H1 (cell line): ENCODE measurements around the gene DCAF6. TPM values are rescaled to one million over a fixed set of nuclear protein-coding genes. Genes with fewer than 3 reads are reported as not detected.

Source experiments
- CTCF ChIA-PET: fragments of 300-600 bp; sonication (Branson Sonifier 250); formaldehyde crosslinking; loops from one replicate; lab custom pipeline; 2021; ENCODE audit not compliant: partially characterized antibody; lab: Charles Lee
- POLR2A ChIA-PET: fragments of 300-600 bp; sonication (Branson Sonifier 250); formaldehyde crosslinking; loops from one replicate; lab custom pipeline; 2021; ENCODE audit warnings: inconsistent platforms; ENCODE audit not compliant: partially characterized antibody; lab: Charles Lee
- DNase-seq, 2 experiments: peaks; one replicate each; pipeline versions ENCODE4 v3.0.0 to v3.0.0-alpha.2; 2010 to 2022; ENCODE audit warnings: low spot score in 2 of 2, low read depth in 1 of 2, mixed read lengths in 1 of 2
- FAIRE-seq: peaks from 2 replicates; lab custom pipeline; 2011; peaks lifted over from hg19 to GRCh38; lab: Jason Lieb, UNC
- H2AFZ ChIP-seq: 2 replicates; pipeline ENCODE4 v1.8.1; 2012; ENCODE audit warnings: low read length, inconsistent platforms
- H2AK5ac ChIP-seq: 2 replicates; pipeline ENCODE4 v1.6.1; 2013; ENCODE audit warnings: low read depth, low read length
- H2BK120ac ChIP-seq: replicated peaks from 2 replicates; pipeline ENCODE3; 2013; ENCODE audit warnings: low read depth, low read length, inconsistent platforms
- H2BK12ac ChIP-seq: 2 replicates; pipeline ENCODE4 v1.6.1; 2013; ENCODE audit warnings: low read depth, low read length
- H2BK15ac ChIP-seq: 2 replicates; pipeline ENCODE4 v1.6.1; 2013; ENCODE audit warnings: low read length
- H2BK20ac ChIP-seq: 2 replicates; pipeline ENCODE4 v1.6.1; 2013; ENCODE audit warnings: low read length
- H2BK5ac ChIP-seq: 2 replicates; pipeline ENCODE4 v1.6.1; 2013; ENCODE audit warnings: low read depth, low read length
- H3K14ac ChIP-seq: 2 replicates; pipeline ENCODE4 v1.6.1; 2013; ENCODE audit warnings: inconsistent platforms; ENCODE audit not compliant: insufficient read length
- H3K18ac ChIP-seq: 2 replicates; pipeline ENCODE4 v1.6.1; 2013; ENCODE audit warnings: low read length; ENCODE audit errors: extremely low read depth
- H3K23ac ChIP-seq: 2 replicates; pipeline ENCODE4 v1.6.1; 2013; ENCODE audit warnings: inconsistent platforms; ENCODE audit not compliant: insufficient read length
- H3K23me2 ChIP-seq: 2 replicates; pipeline ENCODE4 v1.6.1; 2013; ENCODE audit warnings: low read depth, low read length
- H3K27ac ChIP-seq: 2 replicates; pipeline ENCODE4 v1.6.1; 2011; ENCODE audit warnings: low read depth, low read length, inconsistent platforms
- H3K27me3 ChIP-seq, 4 experiments: replicated peaks in 1 of 4; 1 replicate in 1 of 4; 2 replicates in 3 of 4; pipeline versions ENCODE4 v1.6.1 to v1.8.1; 2011 to 2013; ENCODE audit warnings: low read length in 3 of 4, mild to moderate bottlenecking in 3 of 4, inconsistent platforms in 2 of 4, mixed read lengths in 2 of 4, moderate library complexity in 1 of 4; ENCODE audit not compliant: control insufficient read depth in 3 of 4, insufficient read depth in 3 of 4; ENCODE audit errors: extremely low read depth in 1 of 4
- H3K36me3 ChIP-seq, 4 experiments: 2 replicates each; pipeline versions ENCODE4 v1.6.1 to v1.8.1; 2011 to 2013; ENCODE audit warnings: mild to moderate bottlenecking in 4 of 4, low read length in 3 of 4, moderate library complexity in 2 of 4, control low read depth in 1 of 4, inconsistent platforms in 1 of 4; ENCODE audit not compliant: insufficient read depth in 4 of 4, control insufficient read depth in 2 of 4
- H3K4ac ChIP-seq: replicated peaks from 2 replicates; pipeline ENCODE3; 2013; ENCODE audit warnings: low read length, low read depth, mixed read lengths, inconsistent platforms; ENCODE audit not compliant: insufficient read length
- H3K4me1 ChIP-seq, 4 experiments: replicated peaks in 1 of 4; 1 replicate in 1 of 4; 2 replicates in 3 of 4; pipeline versions ENCODE4 v1.6.1 to v1.8.1; 2011 to 2013; ENCODE audit warnings: low read length in 3 of 4, inconsistent platforms in 2 of 4, mixed read lengths in 1 of 4; ENCODE audit not compliant: insufficient read depth in 4 of 4, control insufficient read depth in 3 of 4
- H3K4me2 ChIP-seq, 2 experiments: 2 replicates each; pipeline versions ENCODE4 v1.6.1 to v1.8.1; 2011 to 2013; ENCODE audit warnings: low read depth in 2 of 2, low read length in 2 of 2, control low read depth in 1 of 2, inconsistent platforms in 1 of 2, mild to moderate bottlenecking in 1 of 2; ENCODE audit not compliant: insufficient read depth in 1 of 2
- H3K4me3 ChIP-seq, 4 experiments: fragments of 200-600, 300-600 bp in 1 of 4; sonication (generic), shearing (Covaris generic), sonication (Bioruptor Twin) in 1 of 4; 2 replicates each; pipeline versions ENCODE4 v1.5.1 to v1.8.1; 2011 to 2016; ENCODE audit warnings: low read length in 4 of 4, low read depth in 3 of 4, control low read depth in 2 of 4, inconsistent platforms in 2 of 4, mild to moderate bottlenecking in 2 of 4, mixed read lengths in 1 of 4, moderate library complexity in 1 of 4; ENCODE audit not compliant: insufficient read depth in 2 of 4; ENCODE audit errors: extremely low read depth in 1 of 4
- H3K56ac ChIP-seq: replicated peaks from 2 replicates; pipeline ENCODE3; 2013; ENCODE audit warnings: low read depth, mild to moderate bottlenecking, mixed read lengths, low read length, inconsistent platforms; ENCODE audit not compliant: insufficient read length
- H3K79me1 ChIP-seq: 2 replicates; pipeline ENCODE4 v1.6.1; 2013; ENCODE audit warnings: low read depth, low read length, control low read depth
- H3K79me2 ChIP-seq, 2 experiments: 2 replicates each; pipeline versions ENCODE4 v1.6.1 to v1.8.1; 2012 to 2013; ENCODE audit warnings: low read length in 2 of 2, mild to moderate bottlenecking in 2 of 2, inconsistent platforms in 1 of 2; ENCODE audit not compliant: insufficient read depth in 2 of 2, control insufficient read depth in 1 of 2
- H3K9ac ChIP-seq, 4 experiments: replicated peaks in 1 of 4; 1 replicate in 1 of 4; 2 replicates in 3 of 4; pipeline versions ENCODE4 v1.6.1 to v1.8.1; 2011 to 2013; ENCODE audit warnings: low read depth in 3 of 4, low read length in 3 of 4, control low read depth in 2 of 4, mild to moderate bottlenecking in 2 of 4, moderate library complexity in 2 of 4, inconsistent platforms in 1 of 4; ENCODE audit errors: extremely low read depth in 1 of 4
- H3K9me3 ChIP-seq, 2 experiments: 2 replicates each; pipeline versions ENCODE4 v1.6.1 to v1.8.1; 2012 to 2013; ENCODE audit warnings: mild to moderate bottlenecking in 2 of 2, moderate library complexity in 2 of 2, control low read depth in 1 of 2, inconsistent platforms in 1 of 2, low read depth in 1 of 2, low read length in 1 of 2, mixed read lengths in 1 of 2; ENCODE audit not compliant: insufficient read depth in 2 of 2
- H4K20me1 ChIP-seq, 2 experiments: replicated peaks in 1 of 2; 2 replicates each; pipeline versions ENCODE3 to v1.8.1; 2011 to 2013; ENCODE audit warnings: inconsistent platforms in 2 of 2, low read length in 2 of 2, mild to moderate bottlenecking in 1 of 2; ENCODE audit not compliant: insufficient read depth in 2 of 2, control insufficient read depth in 1 of 2
- H4K5ac ChIP-seq: 2 replicates; pipeline ENCODE4 v1.6.1; 2013; ENCODE audit warnings: low read length, low read depth, mixed read lengths, inconsistent platforms; ENCODE audit not compliant: insufficient read length
- H4K8ac ChIP-seq: 2 replicates; pipeline ENCODE4 v1.8.0; 2013; ENCODE audit warnings: mild to moderate bottlenecking, moderate library complexity, low read length, inconsistent platforms; ENCODE audit not compliant: insufficient read depth; ENCODE audit errors: extremely low read depth
- H4K91ac ChIP-seq: replicated peaks from 2 replicates; pipeline ENCODE3; 2013; ENCODE audit warnings: low read length, mixed read lengths, inconsistent platforms; ENCODE audit not compliant: insufficient read length
- BCL11A ChIP-seq, 2 experiments: IDR thresholded peaks; one replicate each; pipeline ENCODE4 v1.6.1; 2011; ENCODE audit warnings: low read depth in 2 of 2, low read length in 2 of 2, mild to moderate bottlenecking in 2 of 2
- CHD2 ChIP-seq: IDR thresholded peaks from 2 replicates; pipeline ENCODE4 v1.6.1; 2012; ENCODE audit warnings: low read length, improper control_type of control experiment
- EZH2 ChIP-seq: fragments of 200-600 bp; sonication (generic); IDR thresholded peaks from 2 replicates; pipeline ENCODE4 v1.7.1; 2012; ENCODE audit warnings: low read depth, mild to moderate bottlenecking, moderate library complexity, low read length, inconsistent platforms; ENCODE audit not compliant: severe bottlenecking
- JUND ChIP-seq: IDR thresholded peaks from 2 replicates; pipeline ENCODE4 v1.6.1; 2011; ENCODE audit warnings: mild to moderate bottlenecking, improper control_type of control experiment, low read length
- PHF8 ChIP-seq: fragments of 200-600 bp; sonication (generic); conservative IDR thresholded peaks from 2 replicates; pipeline ENCODE4 v1.7.1; 2012; ENCODE audit warnings: low read depth, mild to moderate bottlenecking, inconsistent platforms, low read length, moderate library complexity
- RBBP5 ChIP-seq: IDR thresholded peaks from 2 replicates; pipeline ENCODE4 v1.7.1; 2012; ENCODE audit warnings: low read depth, mild to moderate bottlenecking, inconsistent platforms, low read length, moderate library complexity, borderline replicate concordance
- TBP ChIP-seq: IDR thresholded peaks from 2 replicates; pipeline ENCODE4 v1.6.1; 2011; ENCODE audit warnings: low read depth, low read length, improper control_type of control experiment
- TCF12 ChIP-seq: IDR thresholded peaks from 2 replicates; pipeline ENCODE4 v1.6.1; 2011; ENCODE audit warnings: low read depth, mild to moderate bottlenecking, low read length
- ZNF274 ChIP-seq: IDR thresholded peaks from 2 replicates; pipeline ENCODE4 v1.7.0; 2012; ENCODE audit warnings: low read length, borderline replicate concordance; ENCODE audit errors: extremely low read depth
- WGBS, 2 experiments: shearing (Covaris generic) in 1 of 2; methylation state at CpG; one replicate each; pipeline versions ENCODE4 v1.1.6 to v1.1.7; 2013 to 2015; ENCODE audit warnings: low lambda C conversion rate in 2 of 2, mixed read lengths in 2 of 2, inconsistent platforms in 1 of 2, low coverage in 1 of 2, missing lambda C conversion rate in 1 of 2; ENCODE audit not compliant: insufficient replicate concordance in 2 of 2, insufficient coverage in 1 of 2, insufficient read length in 1 of 2; ENCODE audit errors: extremely low coverage in 1 of 2, missing lambda C conversion rate in 1 of 2; 5-methylcytosine and 5-hydroxymethylcytosine counted together
- polyA plus RNA-seq, 7 experiments: library from polyadenylated mRNA; depleted of rRNA in 3 of 7; stranded (reverse) in 5 of 7; unstranded in 2 of 7; fragments of >200 nt in 5 of 7; fragments of 200-250 nt in 2 of 7; gene quantifications; 1 replicate in 5 of 7; 2 replicates in 1 of 7; 4 replicates in 1 of 7; pipeline versions ENCODE4 v1.2.1 to v1.2.3, GENCODE V29; 2011 to 2013; ENCODE audit warnings: missing spikeins in 2 of 7, mixed read lengths in 2 of 7
- total RNA-seq: library from RNA; stranded (reverse); fragmentation: NEBNext Ultra II Directional; extraction: Animal tissue kit (Norgen Biotek cat#: 25700); gene quantifications from 2 replicates; pipeline ENCODE4 v1.2.1, GENCODE V29; 2021
- TF ChIP-seq, protein P1 (sequence below): IDR thresholded peaks from 2 replicates; pipeline ENCODE4 v1.6.1; 2012; ENCODE audit warnings: low read length, inconsistent platforms

Gene DCAF6
- total and polyA plus RNA-seq, 2 of the 8 experiments (the other 6 are each of a cell fraction or from before 2014, with no cell fraction given) = 12.3 to 17.4 TPM

DNA sequence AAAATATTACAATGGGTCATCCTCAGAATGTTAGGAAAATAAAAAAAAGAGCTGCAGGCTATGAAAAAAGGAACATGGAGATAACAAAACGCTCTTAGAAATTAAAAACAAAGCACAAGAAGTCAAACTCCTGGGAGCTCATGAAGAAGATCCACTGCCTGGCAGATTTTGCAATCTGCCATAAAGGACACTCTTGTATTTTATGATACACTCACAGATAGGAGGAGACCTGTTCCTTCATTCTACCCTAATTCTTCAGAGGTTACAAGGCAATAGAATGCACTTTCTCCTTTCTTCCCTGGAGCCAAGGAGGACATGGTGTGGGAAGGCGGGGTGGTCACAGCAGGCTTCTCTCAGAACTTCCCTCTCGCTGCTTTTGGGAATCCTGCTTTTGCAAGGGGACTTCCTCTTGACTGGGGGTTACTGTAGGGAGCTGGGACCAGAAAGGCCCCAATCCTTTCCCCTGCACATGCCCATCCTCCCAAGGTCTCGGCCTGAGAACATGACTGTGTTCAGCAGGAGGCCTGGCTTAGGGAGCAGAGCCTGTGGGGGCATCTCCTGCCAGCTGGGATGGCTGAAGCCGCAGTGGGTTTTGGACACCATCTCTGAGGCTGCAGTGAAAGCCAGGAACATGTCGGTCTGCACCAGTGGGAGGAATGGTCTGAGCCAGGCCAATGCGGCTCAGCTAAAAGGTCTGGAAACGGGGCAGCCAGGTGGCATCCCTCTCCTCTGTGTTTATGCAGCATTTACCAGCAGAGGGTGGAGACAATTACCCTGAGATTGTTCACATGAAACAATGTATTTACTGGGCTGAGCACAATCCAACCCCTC lies 155.5 kb downstream of the DCAF6 start:
- 85% methylated on average over 8 of the region's 8 CpGs; no CpG with 5 or more reads in 1 of the 2 experiments for WGBS, 2 experiments
- H3K27ac ChIP-seq = no peak overlapping the region
- ChIA-PET CTCF (interaction anchor here (0.8 to 6.1 kb wide), 16 partner anchors 10 to 251 kb away, joined by 3 to 75 read pairs (median 4); no protein-coding TSS in a partner anchor), POLR2A (interaction anchor here (1.1 to 1.2 kb wide), 2 partner anchors 10 to 13 kb away, joined by 3 to 4 read pairs; no protein-coding TSS in a partner anchor)
- H3K9me3 ChIP-seq = no peaks in the 10 kb centered on the region
- H3K4me1 ChIP-seq = peaks cover 0 to 3% (median 0%) of the 10 kb centered on the region in 4 experiments; a peak in 1 of 7 replicates
- H4K8ac ChIP-seq = no peak overlapping the region
- peaks cover 0 to 3% of the 10 kb centered on the region in 2 experiments for H4K20me1 ChIP-seq
- no peak overlapping the region for H2AK5ac ChIP-seq
- H2AFZ ChIP-seq = no peak overlapping the region
- H3K4me2 ChIP-seq = no peak overlapping the region
- no peak overlapping the region for H4K5ac ChIP-seq
- no peaks in the 10 kb centered on the region for H3K27me3 ChIP-seq
- H3K14ac ChIP-seq = no peak overlapping the region
- no peak for FAIRE-seq
- no peaks in the 10 kb centered on the region for H3K23me2 ChIP-seq
- H3K36me3 ChIP-seq = peaks cover 0 to 2% (median 0%) of the 10 kb centered on the region in 4 experiments; a peak in 2 of 8 replicates
- H3K4ac ChIP-seq = no peak overlapping the region
- H2BK20ac ChIP-seq = no peak overlapping the region
- H3K79me1 ChIP-seq = no peaks in the 10 kb centered on the region; the same call in 1 of the 2 replicates
- H2BK5ac ChIP-seq = no peak overlapping the region
- H2BK120ac ChIP-seq = no peak overlapping the region
- H3K4me3 ChIP-seq = no peak overlapping the region
- H3K23ac ChIP-seq = no peak overlapping the region
- no peak overlapping the region for H2BK15ac ChIP-seq
- no peak overlapping the region for H2BK12ac ChIP-seq
- H3K9ac ChIP-seq = peak overlapping the region in 1 of 4 experiments; percentile 4; a peak in 1 of 7 replicates
- H3K56ac ChIP-seq = no peak overlapping the region
- peak in 1 of 2 experiments; percentile 34 for DNase-seq
- no peak overlapping the region for H3K18ac ChIP-seq
- no peak overlapping the region for H4K91ac ChIP-seq
- H3K79me2 ChIP-seq = no peaks in the 10 kb centered on the region
- TF ChIP-seq EZH2 = no peak
- no peak for TF ChIP-seq TCF12
- TF ChIP-seq BCL11A (IDR thresholded peaks at IDR 0.05; ENCODE audit: low read depth in 2 of 2, low read length in 2 of 2) = no peak
- TF ChIP-seq, protein P1, sequence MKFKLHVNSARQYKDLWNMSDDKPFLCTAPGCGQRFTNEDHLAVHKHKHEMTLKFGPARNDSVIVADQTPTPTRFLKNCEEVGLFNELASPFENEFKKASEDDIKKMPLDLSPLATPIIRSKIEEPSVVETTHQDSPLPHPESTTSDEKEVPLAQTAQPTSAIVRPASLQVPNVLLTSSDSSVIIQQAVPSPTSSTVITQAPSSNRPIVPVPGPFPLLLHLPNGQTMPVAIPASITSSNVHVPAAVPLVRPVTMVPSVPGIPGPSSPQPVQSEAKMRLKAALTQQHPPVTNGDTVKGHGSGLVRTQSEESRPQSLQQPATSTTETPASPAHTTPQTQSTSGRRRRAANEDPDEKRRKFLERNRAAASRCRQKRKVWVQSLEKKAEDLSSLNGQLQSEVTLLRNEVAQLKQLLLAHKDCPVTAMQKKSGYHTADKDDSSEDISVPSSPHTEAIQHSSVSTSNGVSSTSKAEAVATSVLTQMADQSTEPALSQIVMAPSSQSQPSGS = no peak
- no peak for TF ChIP-seq PHF8
- no peak for TF ChIP-seq JUND
- TF ChIP-seq TBP = no peak
- TF ChIP-seq RBBP5 = no peak
- TF ChIP-seq ZNF274 = no peak
- no peak for TF ChIP-seq CHD2
